GM18870 (cell line): ENCODE results near the gene HEXB.
A peak's percentile ranks its signal among the peaks of the same experiment; 100 is the strongest.
"Not testable (repeated sequence)": the region's sequence is repeated elsewhere in the genome, so short reads cannot be mapped to it uniquely, and the experiment has no call there.

ENCODE experiments used
- ATAC-seq: cut with Tn5 transposase; IDR thresholded peaks from one replicate; pipeline ENCODE4 v1.9.1; 2021; ENCODE audit warnings: moderate library complexity; ENCODE audit not compliant: unreplicated experiment

The HEXB gene

GRCh38 chr5:74657165-74657564 is 27.9 kb upstream of the HEXB start:
- no peak for ATAC-seq

GRCh38 chr5:74659172-74659571 is 25.9 kb upstream of the HEXB start:
- ATAC-seq = no peak

GRCh38 chr5:74660140-74660539 is 24.9 kb upstream of the HEXB start:
- no peak for ATAC-seq

GRCh38 chr5:74660873-74661272 is 24.2 kb upstream of the HEXB start:
- ATAC-seq = no peak

- ATAC-seq = no peak
Measured at GRCh38 chr5:74664551-74664950, 20.5 kb upstream of the HEXB start.

GRCh38 chr5:74665273-74665672 is 19.8 kb upstream of the HEXB start:
- no peak for ATAC-seq

- no peak for ATAC-seq
Measured at GRCh38 chr5:74665816-74666215, 19.2 kb upstream of the HEXB start.

GRCh38 chr5:74667396-74667795 is 17.6 kb upstream of the HEXB start:
- ATAC-seq = no peak

GRCh38 chr5:74669821-74670220 is 15.2 kb upstream of the HEXB start:
- no peak for ATAC-seq

- ATAC-seq = no peak
Measured at GRCh38 chr5:74670396-74671038, 14.5 kb upstream of the HEXB start.

GRCh38 chr5:74672215-74672877 is 12.7 kb upstream of the HEXB start:
- no peak for ATAC-seq

- no peak for ATAC-seq
Measured at GRCh38 chr5:74673011-74673790, 11.8 kb upstream of the HEXB start.

GRCh38 chr5:74676466-74676865 is 8.6 kb upstream of the HEXB start:
- ATAC-seq = not testable (repeated sequence)

GRCh38 chr5:74678123-74678522 is 6.9 kb upstream of the HEXB start:
- ATAC-seq = not testable (repeated sequence)

GRCh38 chr5:74679300-74679699 is 5.7 kb upstream of the HEXB start:
- not testable (repeated sequence) for ATAC-seq

- ATAC-seq = no peak
Measured at GRCh38 chr5:74679966-74680365, 5.1 kb upstream of the HEXB start.

- peak; percentile 46 for ATAC-seq
Measured at GRCh38 chr5:74685979-74686631, 1.1 kb downstream of the HEXB start.

- ATAC-seq = no peak
Measured at GRCh38 chr5:74686962-74687751, 2.1 kb downstream of the HEXB start.

GRCh38 chr5:74693191-74693590 is 8.2 kb downstream of the HEXB start:
- no peak for ATAC-seq

- ATAC-seq = no peak
Measured at GRCh38 chr5:74717596-74717995, 32.6 kb downstream of the HEXB start.

- no peak for ATAC-seq
Measured at GRCh38 chr5:74722271-74722670, 37.2 kb downstream of the HEXB start.
